ENCODE data around the gene ZFAND3.

ZFAND3 gene

GRCh38 chr6:37831457-37831856 is 11.9 kb downstream of the ZFAND3 start:
- H3K4me1 ChIP-seq (ENCODE audit: control insufficient read depth, insufficient read depth, low read length, poor library complexity, severe bottlenecking) = peaks cover 5% of the 10 kb centered on the region
- peaks cover 54% of the 10 kb centered on the region for H3K36me3 ChIP-seq (ENCODE audit: control insufficient read depth, insufficient read depth, low read length)
- no peak overlapping the region for H3K4me3 ChIP-seq (ENCODE audit: extremely low read depth, insufficient read depth, low read length, poor library complexity, severe bottlenecking)
- 91 to 94% methylated on average over 4 of the region's 4 CpGs for WGBS, 2 experiments (ENCODE audit: insufficient coverage in 2 of 2)
- peaks cover 10% of the 10 kb centered on the region for H3K9me3 ChIP-seq (ENCODE audit: control insufficient read depth, low read length)
- H3K27ac ChIP-seq (ENCODE audit: low read depth, low read length, severe bottlenecking) = no peak overlapping the region

- Histone ChIP-seq H3K4me1 (ENCODE audit: control insufficient read depth, insufficient read depth, low read length, poor library complexity, severe bottlenecking) (no peaks in the 10 kb centered on the region), H3K27ac (ENCODE audit: low read depth, low read length, severe bottlenecking) (no peak overlapping the region), H3K4me3 (ENCODE audit: extremely low read depth, insufficient read depth, low read length, poor library complexity, severe bottlenecking) (no peak overlapping the region), H3K36me3 (ENCODE audit: control insufficient read depth, insufficient read depth, low read length) (peaks cover 57% of the 10 kb centered on the region), H3K9me3 (ENCODE audit: control insufficient read depth, low read length) (peaks cover 10% of the 10 kb centered on the region)
- no CpG with 5 or more reads among the region's 2 CpGs for WGBS, 2 experiments (ENCODE audit: insufficient coverage in 2 of 2)
Observed at GRCh38 chr6:37835923-37836322, 16.4 kb downstream of the ZFAND3 start.

GRCh38 chr6:37838219-37838921 is 18.8 kb downstream of the ZFAND3 start:
- 40% methylated on average over 1 of the region's 3 CpGs; no CpG with 5 or more reads in 1 of the 2 experiments for WGBS, 2 experiments (ENCODE audit: insufficient coverage in 2 of 2)
- H3K36me3 ChIP-seq (ENCODE audit: control insufficient read depth, insufficient read depth, low read length) = peaks cover 52% of the 10 kb centered on the region
- H3K9me3 ChIP-seq (ENCODE audit: control insufficient read depth, low read length) = peaks cover 10% of the 10 kb centered on the region
- no peaks in the 10 kb centered on the region for H3K4me1 ChIP-seq (ENCODE audit: control insufficient read depth, insufficient read depth, low read length, poor library complexity, severe bottlenecking)
- no peak overlapping the region for H3K4me3 ChIP-seq (ENCODE audit: extremely low read depth, insufficient read depth, low read length, poor library complexity, severe bottlenecking)
- no peak overlapping the region for H3K27ac ChIP-seq (ENCODE audit: low read depth, low read length, severe bottlenecking)

GRCh38 chr6:37840143-37840939 is 20.8 kb downstream of the ZFAND3 start:
- peaks cover 36% of the 10 kb centered on the region for H3K36me3 ChIP-seq (ENCODE audit: control insufficient read depth, insufficient read depth, low read length)
- no peaks in the 10 kb centered on the region for H3K4me1 ChIP-seq (ENCODE audit: control insufficient read depth, insufficient read depth, low read length, poor library complexity, severe bottlenecking)
- WGBS, 2 experiments (ENCODE audit: insufficient coverage in 2 of 2) = 90 to 92% methylated on average over 2 to 8 of the region's 8 CpGs
- H3K9me3 ChIP-seq (ENCODE audit: control insufficient read depth, low read length) = no peaks in the 10 kb centered on the region
- H3K27ac ChIP-seq (ENCODE audit: low read depth, low read length, severe bottlenecking) = no peak overlapping the region
- no peak overlapping the region for H3K4me3 ChIP-seq (ENCODE audit: extremely low read depth, insufficient read depth, low read length, poor library complexity, severe bottlenecking)

- no peaks in the 10 kb centered on the region for H3K9me3 ChIP-seq (ENCODE audit: control insufficient read depth, low read length)
- H3K4me1 ChIP-seq (ENCODE audit: control insufficient read depth, insufficient read depth, low read length, poor library complexity, severe bottlenecking) = no peaks in the 10 kb centered on the region
- H3K36me3 ChIP-seq (ENCODE audit: control insufficient read depth, insufficient read depth, low read length) = peaks cover 34% of the 10 kb centered on the region
- no CpG with 5 or more reads among the region's 1 CpG for WGBS, 2 experiments (ENCODE audit: insufficient coverage in 2 of 2)
- no peak overlapping the region for H3K4me3 ChIP-seq (ENCODE audit: extremely low read depth, insufficient read depth, low read length, poor library complexity, severe bottlenecking)
- H3K27ac ChIP-seq (ENCODE audit: low read depth, low read length, severe bottlenecking) = no peak overlapping the region
Observed at GRCh38 chr6:37840940-37841300, 21.4 kb downstream of the ZFAND3 start.

GRCh38 chr6:37845026-37845911 is 25.7 kb downstream of the ZFAND3 start:
- WGBS, 2 experiments (ENCODE audit: insufficient coverage in 2 of 2) = 90 to 100% methylated on average over 2 of the region's 6 CpGs
- no peak overlapping the region for H3K4me3 ChIP-seq (ENCODE audit: extremely low read depth, insufficient read depth, low read length, poor library complexity, severe bottlenecking)
- H3K36me3 ChIP-seq (ENCODE audit: control insufficient read depth, insufficient read depth, low read length) = peaks cover 12% of the 10 kb centered on the region
- H3K27ac ChIP-seq (ENCODE audit: low read depth, low read length, severe bottlenecking) = no peak overlapping the region
- H3K9me3 ChIP-seq (ENCODE audit: control insufficient read depth, low read length) = no peaks in the 10 kb centered on the region
- no peaks in the 10 kb centered on the region for H3K4me1 ChIP-seq (ENCODE audit: control insufficient read depth, insufficient read depth, low read length, poor library complexity, severe bottlenecking)

GRCh38 chr6:37845930-37846329 is 26.4 kb downstream of the ZFAND3 start:
- Histone ChIP-seq H3K27ac (ENCODE audit: low read depth, low read length, severe bottlenecking) (no peak overlapping the region), H3K4me1 (ENCODE audit: control insufficient read depth, insufficient read depth, low read length, poor library complexity, severe bottlenecking) (no peaks in the 10 kb centered on the region)

GRCh38 chr6:37847704-37848103 is 28.2 kb downstream of the ZFAND3 start:
- H3K9me3 ChIP-seq (ENCODE audit: control insufficient read depth, low read length) = no peaks in the 10 kb centered on the region
- no peaks in the 10 kb centered on the region for H3K4me1 ChIP-seq (ENCODE audit: control insufficient read depth, insufficient read depth, low read length, poor library complexity, severe bottlenecking)
- H3K36me3 ChIP-seq (ENCODE audit: control insufficient read depth, insufficient read depth, low read length) = peaks cover 5% of the 10 kb centered on the region
- no peak overlapping the region for H3K27ac ChIP-seq (ENCODE audit: low read depth, low read length, severe bottlenecking)
- 84 to 93% methylated on average over 3 of the region's 3 CpGs for WGBS, 2 experiments (ENCODE audit: insufficient coverage in 2 of 2)
- no peak overlapping the region for H3K4me3 ChIP-seq (ENCODE audit: extremely low read depth, insufficient read depth, low read length, poor library complexity, severe bottlenecking)

More at GRCh38 chr6:37845930-37846329, 26.4 kb downstream of the ZFAND3 start:
- Histone ChIP-seq H3K36me3 (ENCODE audit: control insufficient read depth, insufficient read depth, low read length) (peaks cover 12% of the 10 kb centered on the region), H3K4me3 (ENCODE audit: extremely low read depth, insufficient read depth, low read length, poor library complexity, severe bottlenecking) (no peak overlapping the region), H3K9me3 (ENCODE audit: control insufficient read depth, low read length) (no peaks in the 10 kb centered on the region)

- H3K9me3 ChIP-seq (ENCODE audit: control insufficient read depth, low read length) = no peaks in the 10 kb centered on the region
- H3K27ac ChIP-seq (ENCODE audit: low read depth, low read length, severe bottlenecking) = no peak overlapping the region
- 95 to 100% methylated on average over 3 to 4 of the region's 4 CpGs for WGBS, 2 experiments (ENCODE audit: insufficient coverage in 2 of 2)
- no peaks in the 10 kb centered on the region for H3K4me1 ChIP-seq (ENCODE audit: control insufficient read depth, insufficient read depth, low read length, poor library complexity, severe bottlenecking)
- H3K4me3 ChIP-seq (ENCODE audit: extremely low read depth, insufficient read depth, low read length, poor library complexity, severe bottlenecking) = no peak overlapping the region
- peaks cover 4% of the 10 kb centered on the region for H3K36me3 ChIP-seq (ENCODE audit: control insufficient read depth, insufficient read depth, low read length)
Observed at GRCh38 chr6:37848371-37848770, 28.8 kb downstream of the ZFAND3 start.

- Histone ChIP-seq H3K4me1 (ENCODE audit: control insufficient read depth, insufficient read depth, low read length, poor library complexity, severe bottlenecking) (no peaks in the 10 kb centered on the region), H3K4me3 (ENCODE audit: extremely low read depth, insufficient read depth, low read length, poor library complexity, severe bottlenecking) (no peak overlapping the region), H3K27ac (ENCODE audit: low read depth, low read length, severe bottlenecking) (no peak overlapping the region), H3K36me3 (ENCODE audit: control insufficient read depth, insufficient read depth, low read length) (peaks cover 4% of the 10 kb centered on the region), H3K9me3 (ENCODE audit: control insufficient read depth, low read length) (no peaks in the 10 kb centered on the region)
- WGBS, 2 experiments (ENCODE audit: insufficient coverage in 2 of 2) = 80 to 96% methylated on average over 1 to 4 of the region's 4 CpGs
Observed at GRCh38 chr6:37850260-37850659, 30.7 kb downstream of the ZFAND3 start.
